Measurements from ENCODE around the gene RPLP2. TPM values are rescaled to one million over a fixed set of nuclear protein-coding genes. Genes with fewer than 3 reads are reported as not detected.

Gene RPLP2
- 1,651 to 1,738 TPM (median 1,657 TPM) in 3 replicates for total RNA-seq

DNA sequence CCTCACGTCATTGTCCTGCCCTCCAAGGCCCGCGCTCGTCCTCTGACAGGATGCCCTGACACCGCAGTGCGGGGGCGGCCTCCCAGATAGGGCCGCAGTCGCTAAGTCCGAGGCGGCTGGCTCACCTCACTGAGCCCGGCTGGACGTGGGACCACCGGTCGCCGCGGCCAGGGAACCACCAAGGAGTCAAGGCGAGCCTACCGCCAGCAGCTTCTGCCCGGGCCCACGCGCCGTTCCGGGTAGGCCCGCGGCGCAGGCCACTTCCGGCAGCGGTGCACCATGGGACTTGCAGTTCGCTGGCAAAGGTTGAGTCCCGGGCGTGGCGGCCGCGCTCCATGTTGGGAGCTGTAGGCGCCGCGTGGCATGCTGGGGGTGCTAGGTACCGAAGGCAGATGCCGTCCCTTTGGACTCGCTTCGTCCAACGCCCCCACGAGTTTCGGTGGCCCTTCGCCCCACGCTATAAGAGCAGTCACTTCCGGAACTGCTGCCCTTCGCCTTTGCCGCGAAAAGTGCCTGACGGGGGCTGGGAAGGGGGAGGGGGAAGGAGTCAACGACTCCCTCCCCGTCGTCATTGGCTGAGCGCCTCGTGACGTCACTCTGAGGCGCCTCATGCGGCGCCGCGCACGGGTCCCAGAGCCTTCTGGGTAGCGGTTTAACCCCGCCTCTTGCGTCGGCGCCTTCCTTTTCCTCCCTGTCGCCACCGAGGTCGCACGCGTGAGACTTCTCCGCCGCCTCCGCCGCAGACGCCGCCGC, at the start of gene RPLP2:
RPLP2 (plus strand) TSS at position 681 of the 753 bp plus-strand sequence. CDS start 268 bp downstream, outside the sequence.
- peaks cover 27% of the 10 kb centered on the region for H3K4me1 Mint-ChIP-seq
- peak; percentile 95 to 99 for DNase-seq (ENCODE audit: low spot score in 2 of 2, unreplicated experiment in 2 of 2)
- H3K27ac Mint-ChIP-seq: peak within 1 kb of the TSS; percentile 98
- H3K9me3 Mint-ChIP-seq: no peaks in the 10 kb centered on the region
- H3K36me3 Mint-ChIP-seq: peaks cover 5% of the 10 kb centered on the region
- TF ChIP-seq, protein P1, sequence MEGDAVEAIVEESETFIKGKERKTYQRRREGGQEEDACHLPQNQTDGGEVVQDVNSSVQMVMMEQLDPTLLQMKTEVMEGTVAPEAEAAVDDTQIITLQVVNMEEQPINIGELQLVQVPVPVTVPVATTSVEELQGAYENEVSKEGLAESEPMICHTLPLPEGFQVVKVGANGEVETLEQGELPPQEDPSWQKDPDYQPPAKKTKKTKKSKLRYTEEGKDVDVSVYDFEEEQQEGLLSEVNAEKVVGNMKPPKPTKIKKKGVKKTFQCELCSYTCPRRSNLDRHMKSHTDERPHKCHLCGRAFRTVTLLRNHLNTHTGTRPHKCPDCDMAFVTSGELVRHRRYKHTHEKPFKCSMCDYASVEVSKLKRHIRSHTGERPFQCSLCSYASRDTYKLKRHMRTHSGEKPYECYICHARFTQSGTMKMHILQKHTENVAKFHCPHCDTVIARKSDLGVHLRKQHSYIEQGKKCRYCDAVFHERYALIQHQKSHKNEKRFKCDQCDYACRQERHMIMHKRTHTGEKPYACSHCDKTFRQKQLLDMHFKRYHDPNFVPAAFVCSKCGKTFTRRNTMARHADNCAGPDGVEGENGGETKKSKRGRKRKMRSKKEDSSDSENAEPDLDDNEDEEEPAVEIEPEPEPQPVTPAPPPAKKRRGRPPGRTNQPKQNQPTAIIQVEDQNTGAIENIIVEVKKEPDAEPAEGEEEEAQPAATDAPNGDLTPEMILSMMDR (IDR thresholded peaks at IDR 0.05; ENCODE audit: unreplicated experiment): no peak
- H3K4me3 Mint-ChIP-seq: peak within 1 kb of the TSS; percentile 87
- no peaks in the 10 kb centered on the region for H3K27me3 Mint-ChIP-seq (ENCODE audit: low read depth)

DNA sequence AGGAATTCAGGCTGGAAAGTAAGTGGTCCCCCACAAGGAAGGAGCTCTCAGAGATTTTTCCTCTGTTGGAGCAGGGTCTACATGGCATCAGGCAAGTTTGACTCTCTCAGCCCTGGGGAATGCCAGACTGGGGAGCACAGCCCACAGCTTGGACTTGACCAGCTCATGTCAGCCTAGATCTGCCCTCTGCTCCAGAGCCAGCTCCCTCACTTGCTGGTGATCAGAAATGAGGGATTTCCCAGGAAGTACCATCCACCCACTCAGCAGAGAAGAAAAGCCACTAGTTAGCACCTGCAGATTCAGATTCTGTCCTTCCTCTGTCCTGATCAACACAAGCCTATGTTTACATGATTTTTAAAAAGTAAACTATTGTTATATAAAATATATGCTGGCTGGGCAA, 49.5 kb upstream of the RPLP2 start:
- no peaks in the 10 kb centered on the region for H3K9me3 Mint-ChIP-seq
- no peak overlapping the region for H3K27ac Mint-ChIP-seq
- H3K27me3 Mint-ChIP-seq (ENCODE audit: low read depth): no peaks in the 10 kb centered on the region
- peaks cover 23% of the 10 kb centered on the region for H3K36me3 Mint-ChIP-seq
- TF ChIP-seq, protein P1 (IDR thresholded peaks at IDR 0.05; ENCODE audit: unreplicated experiment): no peak
- DNase-seq (ENCODE audit: low spot score in 2 of 2, unreplicated experiment in 2 of 2): no peak
- H3K4me3 Mint-ChIP-seq: no peak overlapping the region
- H3K4me1 Mint-ChIP-seq: no peaks in the 10 kb centered on the region

DNA sequence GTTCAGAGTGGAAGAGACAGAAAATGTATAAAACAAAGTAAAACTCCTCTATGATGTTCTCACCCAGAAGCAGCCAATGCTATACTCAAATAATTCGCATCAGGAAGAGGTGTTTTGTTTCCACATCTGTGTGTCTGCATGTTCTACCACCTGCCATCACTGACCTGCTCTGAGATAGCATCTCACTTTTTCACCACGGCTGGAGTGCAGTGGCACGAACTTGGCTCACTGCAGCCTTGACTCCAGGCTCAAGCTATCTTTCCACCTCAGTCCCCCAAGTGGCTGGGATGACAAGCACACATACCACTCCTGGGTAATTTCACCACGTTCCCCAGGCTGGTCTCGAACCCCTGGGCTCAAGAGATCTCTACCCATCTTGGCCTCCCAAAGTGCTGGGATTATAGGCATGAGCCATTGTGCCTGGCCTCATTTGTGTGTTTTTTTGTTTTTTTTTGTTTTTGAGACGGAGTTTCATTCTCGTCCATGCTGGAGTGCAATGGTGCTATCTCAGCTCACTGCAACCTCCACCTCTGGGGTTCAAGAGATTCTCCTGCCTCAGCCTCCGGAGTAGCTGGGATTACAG, 48.1 kb upstream of the RPLP2 start:
- Mint-ChIP-seq H3K9me3 (no peaks in the 10 kb centered on the region), H3K27ac (no peak overlapping the region)

DNA sequence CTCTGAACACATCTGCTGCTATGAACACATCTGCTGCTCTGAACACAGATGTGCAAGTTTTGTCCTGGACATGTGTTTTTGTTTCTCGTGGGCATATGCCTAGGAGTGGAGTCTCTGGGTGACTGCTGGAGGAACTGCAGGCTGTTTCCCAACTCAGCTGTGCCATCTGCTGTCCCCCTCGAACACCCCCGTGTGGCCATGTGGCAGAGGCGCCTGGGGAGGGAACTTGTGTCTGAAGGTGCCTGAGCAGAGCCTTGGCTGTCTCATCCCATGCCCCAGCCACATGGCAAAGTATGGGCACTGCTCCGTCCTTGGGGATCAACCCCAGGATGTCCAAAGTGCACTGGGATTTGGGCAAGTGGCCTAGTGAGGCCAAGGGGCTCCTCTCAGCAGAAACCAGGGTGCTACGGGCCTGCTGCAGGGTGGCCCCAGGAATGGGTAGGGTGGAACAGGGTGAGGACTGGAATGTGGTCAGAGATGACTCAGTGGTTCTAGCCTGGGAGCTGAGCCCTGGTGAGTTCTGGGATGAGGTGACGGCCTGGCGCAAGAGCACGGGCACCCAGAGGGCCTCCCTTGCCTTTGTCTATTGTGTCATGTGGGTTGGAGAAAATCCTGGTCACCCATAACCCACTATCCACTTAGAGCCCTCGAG, 47.2 kb upstream of the RPLP2 start:
- Mint-ChIP-seq H3K4me3 (no peak overlapping the region), H3K4me1 (no peaks in the 10 kb centered on the region), H3K27me3 (ENCODE audit: low read depth) (no peaks in the 10 kb centered on the region), H3K27ac (peak overlapping the region; percentile 9), H3K9me3 (no peaks in the 10 kb centered on the region), H3K36me3 (peaks cover 25% of the 10 kb centered on the region)
- TF ChIP-seq, protein P1 (IDR thresholded peaks at IDR 0.05; ENCODE audit: unreplicated experiment): no peak
- no peak for DNase-seq (ENCODE audit: low spot score in 2 of 2, unreplicated experiment in 2 of 2)

More for the DNA sequence above, 48.1 kb upstream of the RPLP2 start:
- H3K27me3 Mint-ChIP-seq (ENCODE audit: low read depth): no peaks in the 10 kb centered on the region
- TF ChIP-seq, protein P1 (IDR thresholded peaks at IDR 0.05; ENCODE audit: unreplicated experiment): no peak
- H3K36me3 Mint-ChIP-seq: peaks cover 25% of the 10 kb centered on the region
- no peaks in the 10 kb centered on the region for H3K4me1 Mint-ChIP-seq
- no peak overlapping the region for H3K4me3 Mint-ChIP-seq
- DNase-seq (ENCODE audit: low spot score in 2 of 2, unreplicated experiment in 2 of 2): no peak

DNA sequence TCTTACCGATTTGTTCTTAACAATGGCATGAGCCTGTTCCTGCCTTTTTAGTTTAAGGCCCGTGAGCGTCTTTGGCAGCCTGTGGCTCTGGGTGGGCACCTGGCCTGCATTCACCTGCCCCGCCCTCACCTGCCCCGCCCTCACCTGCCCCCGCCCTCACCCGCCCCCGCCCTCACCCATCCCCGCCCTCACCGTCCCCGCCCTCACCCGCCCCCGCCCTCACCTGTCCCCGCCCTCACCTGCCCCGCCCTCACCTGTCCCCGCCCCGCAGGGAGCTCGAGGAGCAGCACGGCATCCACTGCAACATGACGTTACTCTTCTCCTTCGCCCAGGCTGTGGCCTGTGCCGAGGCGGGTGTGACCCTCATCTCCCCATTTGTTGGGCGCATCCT, 46.7 kb upstream of the RPLP2 start:
- H3K4me1 Mint-ChIP-seq: no peaks in the 10 kb centered on the region
- H3K4me3 Mint-ChIP-seq: no peak overlapping the region
- no peak overlapping the region for H3K27ac Mint-ChIP-seq
- peaks cover 23% of the 10 kb centered on the region for H3K36me3 Mint-ChIP-seq
- H3K27me3 Mint-ChIP-seq (ENCODE audit: low read depth): no peaks in the 10 kb centered on the region
- no peak for DNase-seq (ENCODE audit: low spot score in 2 of 2, unreplicated experiment in 2 of 2)
- H3K9me3 Mint-ChIP-seq: no peaks in the 10 kb centered on the region
- TF ChIP-seq, protein P1 (IDR thresholded peaks at IDR 0.05; ENCODE audit: unreplicated experiment): no peak
